Measurements from ENCODE around the gene BDKRB2.

DNA sequence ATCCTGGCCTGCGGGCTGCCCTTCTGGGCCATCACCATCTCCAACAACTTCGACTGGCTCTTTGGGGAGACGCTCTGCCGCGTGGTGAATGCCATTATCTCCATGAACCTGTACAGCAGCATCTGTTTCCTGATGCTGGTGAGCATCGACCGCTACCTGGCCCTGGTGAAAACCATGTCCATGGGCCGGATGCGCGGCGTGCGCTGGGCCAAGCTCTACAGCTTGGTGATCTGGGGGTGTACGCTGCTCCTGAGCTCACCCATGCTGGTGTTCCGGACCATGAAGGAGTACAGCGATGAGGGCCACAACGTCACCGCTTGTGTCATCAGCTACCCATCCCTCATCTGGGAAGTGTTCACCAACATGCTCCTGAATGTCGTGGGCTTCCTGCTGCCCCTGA is 36.0 kb downstream of the BDKRB2 start:
- TF ChIP-seq POLR2AphosphoS5 (IDR thresholded peaks at IDR 0.05; ENCODE audit: low read depth, low read length) (no peak), TAF1 (IDR thresholded peaks at IDR 0.05; ENCODE audit: low read depth, low read length) (no peak), POLR2A (IDR thresholded peaks at IDR 0.05; ENCODE audit: low read depth, low read length) (no peak)
